GM12878 (cell line): ENCODE results near the gene PPP1R1C. TPM values are rescaled to one million over a fixed set of nuclear protein-coding genes. Genes with fewer than 3 reads are reported as not detected.

Source experiments
- ATAC-seq: fragments of 200-7000 bp; cut with Tn5 transposase; 3 replicates; pipeline ENCODE4 v1.9.1; 2020; ENCODE audit warnings: mild to moderate bottlenecking, moderate library complexity
- BruUV-seq: library from RNA; stranded (reverse); fragments of 400-500 nt; replicated peaks from 2 replicates; lab custom pipeline; 2021; lab: Mats Ljungman, UMichigan
- CTCF ChIA-PET: fragments of 300-600 bp; sonication (Branson Sonifier 250); formaldehyde crosslinking; extraction: SDS; loops from one replicate; lab custom pipeline; 2021; ENCODE audit warnings: inconsistent platforms; lab: Yijun Ruan, JAX
- POLR2A ChIA-PET: fragments of 350-600 bp; formaldehyde crosslinking; extraction: SDS; loops from one replicate; lab custom pipeline; 2021; ENCODE audit warnings: inconsistent platforms; lab: Charles Lee
- RAD21 ChIA-PET: fragments of 300-600 bp; sonication (Branson Sonifier 250); formaldehyde crosslinking; loops from one replicate; lab custom pipeline; 2023; ENCODE audit warnings: antibody characterized with exemption; ENCODE audit not compliant: unreplicated experiment; lab: Charles Lee
- SMC1A ChIA-PET: fragments of 300-600 bp; sonication (Branson Sonifier 250); formaldehyde crosslinking; loops from one replicate; lab custom pipeline; 2023; ENCODE audit not compliant: unreplicated experiment, uncharacterized antibody; lab: Charles Lee
- DNase-seq: peaks from one replicate; pipeline ENCODE4 v3.0.0-alpha.2; 2011; ENCODE audit warnings: low read depth, low spot score
- FAIRE-seq: peaks from 3 replicates; lab custom pipeline; 2011; peaks lifted over from hg19 to GRCh38; lab: Jason Lieb, UNC
- H2AFZ ChIP-seq: 2 replicates; pipeline ENCODE4 v1.6.0; 2011; ENCODE audit warnings: low read depth, low read length, control low read depth; ENCODE audit not compliant: control insufficient read depth
- H3K27ac ChIP-seq: 2 replicates; pipeline ENCODE4 v1.5.1; 2011; ENCODE audit warnings: control low read depth; ENCODE audit not compliant: control insufficient read depth, insufficient read depth
- H3K27me3 ChIP-seq, 2 experiments: replicated peaks in 1 of 2; 2 replicates each; pipeline versions ENCODE4 v1.6.0 to v1.6.1; 2011; ENCODE audit warnings: low read length in 1 of 2; ENCODE audit not compliant: control insufficient read depth in 2 of 2, insufficient read depth in 2 of 2
- H3K36me3 ChIP-seq, 2 experiments: 2 replicates each; pipeline ENCODE4 v1.5.1; 2011; ENCODE audit warnings: low read length in 1 of 2; ENCODE audit not compliant: control insufficient read depth in 2 of 2, insufficient read depth in 2 of 2
- H3K4me1 ChIP-seq: 2 replicates; pipeline ENCODE4 v1.6.1; 2011; ENCODE audit warnings: mild to moderate bottlenecking, low read length, moderate library complexity, mixed read lengths; ENCODE audit not compliant: control insufficient read depth, insufficient read depth
- H3K4me2 ChIP-seq: 2 replicates; pipeline ENCODE4 v1.6.0; 2011; ENCODE audit warnings: control low read depth; ENCODE audit not compliant: control insufficient read depth, insufficient read depth
- H3K4me3 ChIP-seq: fragments of 200-600 bp; sonication (generic); 2 replicates; pipeline ENCODE4 v1.5.1; 2016
- H3K79me2 ChIP-seq: 2 replicates; pipeline ENCODE4 v1.6.0; 2011; ENCODE audit warnings: low read length; ENCODE audit not compliant: control insufficient read depth, insufficient read depth
- H3K9ac ChIP-seq: 2 replicates; pipeline ENCODE4 v1.8.0; 2011; ENCODE audit warnings: low read length, control low read depth, mixed read lengths; ENCODE audit not compliant: control insufficient read depth, insufficient read depth
- H3K9me3 ChIP-seq: replicated peaks from 3 replicates; pipeline ENCODE4 v1.5.1; 2011; ENCODE audit warnings: mild to moderate bottlenecking, low read length; ENCODE audit not compliant: control insufficient read depth, insufficient read depth
- H4K20me1 ChIP-seq: 2 replicates; pipeline ENCODE4 v1.6.0; 2011; ENCODE audit not compliant: control insufficient read depth, insufficient read depth
- CBX3 ChIP-seq: fragments of 200-600 bp; sonication (generic); IDR thresholded peaks from 2 replicates; pipeline ENCODE4 v1.6.1; 2016; ENCODE audit warnings: low read depth, borderline replicate concordance
- CEBPZ ChIP-seq: fragments of 150-350 bp; IDR thresholded peaks from 2 replicates; pipeline ENCODE4 v1.6.1; 2016; ENCODE audit warnings: low read depth, low read length
- CHD4 ChIP-seq: fragments of 200-600 bp; sonication (generic); IDR thresholded peaks from 2 replicates; pipeline ENCODE4 v1.6.1; 2016; ENCODE audit warnings: mild to moderate bottlenecking
- ESRRA ChIP-seq: IDR thresholded peaks from 2 replicates; pipeline ENCODE4 v1.6.1; 2012; ENCODE audit warnings: mild to moderate bottlenecking, low read length, improper control_type of control experiment
- JUND ChIP-seq: IDR thresholded peaks from 2 replicates; pipeline ENCODE4 v1.6.1; 2012; ENCODE audit warnings: low read depth, mild to moderate bottlenecking, low read length, improper control_type of control experiment, moderate library complexity
- MYC ChIP-seq: IDR thresholded peaks from 2 replicates; pipeline ENCODE4 v1.6.1; 2011; ENCODE audit warnings: mild to moderate bottlenecking, low read length, moderate library complexity, inconsistent platforms; ENCODE audit not compliant: insufficient read depth, insufficient replicate concordance, insufficient read length, severe bottlenecking
- NFIC ChIP-seq: IDR thresholded peaks from 2 replicates; pipeline ENCODE4 v1.6.1; 2012; ENCODE audit warnings: low read depth, mild to moderate bottlenecking, inconsistent platforms, low read length, moderate library complexity
- NFXL1 ChIP-seq: fragments of 450-650 bp; IDR thresholded peaks from 2 replicates; pipeline ENCODE4 v1.6.1; 2017; ENCODE audit warnings: antibody characterized with exemption, mild to moderate bottlenecking, borderline replicate concordance
- NFYA ChIP-seq: IDR thresholded peaks from 2 replicates; pipeline ENCODE4 v1.6.1; 2011; ENCODE audit warnings: low read depth, mild to moderate bottlenecking, low read length, improper control_type of control experiment, borderline replicate concordance
- RAD21 ChIP-seq: IDR thresholded peaks from 2 replicates; pipeline ENCODE4 v1.6.1; 2011; ENCODE audit warnings: mild to moderate bottlenecking, low read depth, low read length, moderate library complexity; ENCODE audit not compliant: insufficient read depth
- RFX5 ChIP-seq: IDR thresholded peaks from 2 replicates; pipeline ENCODE4 v1.6.1; 2011; ENCODE audit warnings: low read depth, low read length, improper control_type of control experiment
- TCF3 ChIP-seq: IDR thresholded peaks from 2 replicates; pipeline ENCODE4 v1.6.1; 2012; ENCODE audit warnings: low read depth, mild to moderate bottlenecking, low read length, borderline replicate concordance; ENCODE audit not compliant: insufficient read depth
- YY1 ChIP-seq: IDR thresholded peaks from 2 replicates; pipeline ENCODE4 v1.6.1; 2011; ENCODE audit warnings: low read depth, mild to moderate bottlenecking, low read length
- WGBS: methylation state at CpG from one replicate; pipeline ENCODE4 v1.1.6; 2016; ENCODE audit warnings: low lambda C conversion rate; ENCODE audit not compliant: insufficient replicate concordance, insufficient coverage; ENCODE audit errors: missing lambda C conversion rate; 5-methylcytosine and 5-hydroxymethylcytosine counted together
- in situ Hi-C: fragments of 300-500 bp; cut with MboI; formaldehyde crosslinking; loops from 9 replicates; pipeline ENCODE4 v1.14.3; 2018; ENCODE audit warnings: mixed read lengths
- intact Hi-C: fragments of 100-400 bp; cut with micrococcal nuclease; formaldehyde crosslinking; loops from one replicate; pipeline ENCODE4 v1.14.2; 2022; ENCODE audit not compliant: unreplicated experiment
- polyA plus RNA-seq, 11 experiments: library from polyadenylated mRNA; depleted of rRNA in 4 of 11; unstranded in 6 of 11; stranded (reverse) in 5 of 11; fragments of >200 nt; fragmentation: Nextera tagmentation in 4 of 11; fragmentation: Illumina TruSeq in 1 of 11; extraction: Ambion mirVana in 4 of 11; extraction: Trizol in 1 of 11; gene quantifications; 1 replicate in 1 of 11; 2 replicates in 10 of 11; pipeline versions ENCODE4 v1.2.1 to v1.2.3, GENCODE V29; 2011 to 2016; ENCODE audit warnings: inconsistent platforms in 2 of 11, missing spikeins in 2 of 11, low read depth in 1 of 11
- total RNA-seq, 4 experiments: library from RNA; depleted of rRNA in 3 of 4; stranded (reverse); fragments of >200 nt in 3 of 4; fragmentation: Illumina TruSeq in 1 of 4; extraction: Trizol in 1 of 4; gene quantifications; 2 replicates each; pipeline versions ENCODE4 v1.2.1 to v1.2.3, GENCODE V29; 2013 to 2021
- TF ChIP-seq, protein P1 (sequence below), 3 experiments: IDR thresholded peaks in 2 of 3; conservative IDR thresholded peaks in 1 of 3; 2 replicates each; pipeline ENCODE4 v1.5.1; 2011; ENCODE audit warnings: low read depth in 3 of 3, low read length in 3 of 3, mild to moderate bottlenecking in 3 of 3, control low read depth in 2 of 3, moderate library complexity in 2 of 3, inconsistent platforms in 1 of 3, mixed read lengths in 1 of 3; ENCODE audit not compliant: control insufficient read depth in 2 of 3, insufficient read depth in 1 of 3; ENCODE audit errors: extremely low read depth in 1 of 3

PPP1R1C gene
- total and polyA plus RNA-seq, 10 of the 15 experiments (the other 5 are each of a cell fraction or from before 2014, with no cell fraction given) = 0.11 TPM; not detected in 9

DNA sequence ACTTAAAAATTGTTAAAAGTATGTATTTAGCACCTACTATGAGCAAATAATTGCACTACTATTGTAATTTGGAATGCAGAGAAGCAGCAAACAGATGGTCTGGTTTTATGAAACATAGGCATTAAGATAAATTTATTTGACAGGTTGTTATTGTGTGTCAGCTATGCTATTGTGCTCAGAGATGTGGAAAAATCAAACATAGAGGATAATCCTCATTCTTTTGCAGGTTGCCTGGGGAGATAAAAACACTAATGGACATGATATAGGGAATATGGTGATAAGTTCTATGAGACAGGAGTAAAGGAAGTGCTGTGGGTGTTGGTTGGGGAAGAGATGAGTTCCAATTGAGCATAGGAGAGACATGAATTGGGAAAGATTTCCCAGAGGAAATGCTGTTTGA, 71.3 kb downstream of the PPP1R1C start:
- Histone ChIP-seq H3K9ac (no peak overlapping the region), H3K36me3 (no peaks in the 10 kb centered on the region), H3K4me1 (no peaks in the 10 kb centered on the region), H3K27me3 (no peaks in the 10 kb centered on the region), H3K9me3 (no peaks in the 10 kb centered on the region), H3K4me2 (no peak overlapping the region), H3K4me3 (no peak overlapping the region), H3K79me2 (no peaks in the 10 kb centered on the region), H2AFZ (no peak overlapping the region), H4K20me1 (no peaks in the 10 kb centered on the region), H3K27ac (no peak overlapping the region)
- no peak for TF ChIP-seq RFX5
- no peak for TF ChIP-seq CHD4
- TF ChIP-seq MYC = no peak
- no peak for TF ChIP-seq NFXL1
- no peak for FAIRE-seq
- in situ Hi-C loops = no loop called here
- intact Hi-C loops = no loop called here
- ChIA-PET CTCF (no interaction called here), POLR2A (no interaction called here), RAD21 (no interaction called here), SMC1A (no interaction called here)
- BruUV-seq = no TSS peak
- ATAC-seq = no peak
- DNase-seq = no peak

DNA sequence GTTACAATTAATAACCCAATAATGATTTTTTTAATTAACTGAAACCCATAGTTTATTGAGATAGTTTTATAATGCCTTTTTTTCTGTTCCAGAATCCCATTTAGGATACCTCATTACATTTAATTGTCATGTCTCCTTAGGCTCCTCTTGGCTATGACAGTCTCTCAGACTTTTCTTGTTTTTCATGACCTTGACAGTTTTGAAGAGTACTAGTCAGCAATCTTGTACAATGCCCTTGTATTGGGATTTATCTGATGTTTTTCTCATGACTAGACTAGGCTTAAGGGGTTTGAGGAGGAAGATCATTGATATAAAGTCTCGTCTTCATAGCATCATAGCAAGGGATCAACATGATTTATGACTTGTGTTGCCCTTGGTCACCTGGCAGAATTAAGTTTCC, 72.4 kb downstream of the PPP1R1C start:
- no peak for FAIRE-seq
- TF ChIP-seq TCF3 (no peak), CBX3 (no peak), JUND (no peak), ESRRA (no peak), CEBPZ (no peak), YY1 (no peak), RAD21 (no peak), NFYA (no peak), NFIC (no peak)
- TF ChIP-seq, protein P1, sequence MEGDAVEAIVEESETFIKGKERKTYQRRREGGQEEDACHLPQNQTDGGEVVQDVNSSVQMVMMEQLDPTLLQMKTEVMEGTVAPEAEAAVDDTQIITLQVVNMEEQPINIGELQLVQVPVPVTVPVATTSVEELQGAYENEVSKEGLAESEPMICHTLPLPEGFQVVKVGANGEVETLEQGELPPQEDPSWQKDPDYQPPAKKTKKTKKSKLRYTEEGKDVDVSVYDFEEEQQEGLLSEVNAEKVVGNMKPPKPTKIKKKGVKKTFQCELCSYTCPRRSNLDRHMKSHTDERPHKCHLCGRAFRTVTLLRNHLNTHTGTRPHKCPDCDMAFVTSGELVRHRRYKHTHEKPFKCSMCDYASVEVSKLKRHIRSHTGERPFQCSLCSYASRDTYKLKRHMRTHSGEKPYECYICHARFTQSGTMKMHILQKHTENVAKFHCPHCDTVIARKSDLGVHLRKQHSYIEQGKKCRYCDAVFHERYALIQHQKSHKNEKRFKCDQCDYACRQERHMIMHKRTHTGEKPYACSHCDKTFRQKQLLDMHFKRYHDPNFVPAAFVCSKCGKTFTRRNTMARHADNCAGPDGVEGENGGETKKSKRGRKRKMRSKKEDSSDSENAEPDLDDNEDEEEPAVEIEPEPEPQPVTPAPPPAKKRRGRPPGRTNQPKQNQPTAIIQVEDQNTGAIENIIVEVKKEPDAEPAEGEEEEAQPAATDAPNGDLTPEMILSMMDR (IDR thresholded peaks at IDR 0.05 in 2 of 3, conservative IDR thresholded peaks at IDR 0.05 in 1 of 3; ENCODE audit: control insufficient read depth in 2 of 3, extremely low read depth in 1 of 3, insufficient read depth in 1 of 3, low read depth in 3 of 3, low read length in 3 of 3) = no peak

More for the DNA sequence above, 72.4 kb downstream of the PPP1R1C start:
- intact Hi-C loops = no loop called here
- no peak for DNase-seq
- Histone ChIP-seq H3K36me3 (no peaks in the 10 kb centered on the region), H3K27me3 (no peaks in the 10 kb centered on the region), H3K4me1 (no peaks in the 10 kb centered on the region), H3K4me2 (no peak overlapping the region), H3K27ac (no peak overlapping the region), H3K9me3 (no peaks in the 10 kb centered on the region), H3K79me2 (no peaks in the 10 kb centered on the region), H4K20me1 (no peaks in the 10 kb centered on the region), H2AFZ (no peak overlapping the region), H3K9ac (no peak overlapping the region), H3K4me3 (no peak overlapping the region)
- CTCF ChIA-PET = interaction anchor here (0.6 kb wide), 1 partner anchor 1053 kb away, joined by 3 read pairs; no protein-coding TSS in a partner anchor
- ATAC-seq = no peak
- RAD21 ChIA-PET = no interaction called here
- SMC1A ChIA-PET = no interaction called here
- in situ Hi-C loops = no loop called here
- POLR2A ChIA-PET = no interaction called here
- BruUV-seq = no TSS peak
- 36% methylated on average over 1 of the region's 1 CpG for WGBS
